Hematopoietic multipotent progenitor cell treated with erythropoietin and hydrocortisone succinate and interleukin-3 and kit ligand, for 8 days (in vitro differentiated cells): Measurements from ENCODE around the gene LDLRAD2.
"Not testable (repeated sequence)": the region's sequence is repeated elsewhere in the genome, so short reads cannot be mapped to it uniquely, and the experiment has no call there.

Experiments
- DNase-seq: peaks from one replicate; pipeline ENCODE4 v3.0.0-alpha.2; 2015

LDLRAD2 gene

GRCh38 chr1:21824926-21825325, 12.9 kb downstream of the LDLRAD2 start:
- no peak for DNase-seq

DNA sequence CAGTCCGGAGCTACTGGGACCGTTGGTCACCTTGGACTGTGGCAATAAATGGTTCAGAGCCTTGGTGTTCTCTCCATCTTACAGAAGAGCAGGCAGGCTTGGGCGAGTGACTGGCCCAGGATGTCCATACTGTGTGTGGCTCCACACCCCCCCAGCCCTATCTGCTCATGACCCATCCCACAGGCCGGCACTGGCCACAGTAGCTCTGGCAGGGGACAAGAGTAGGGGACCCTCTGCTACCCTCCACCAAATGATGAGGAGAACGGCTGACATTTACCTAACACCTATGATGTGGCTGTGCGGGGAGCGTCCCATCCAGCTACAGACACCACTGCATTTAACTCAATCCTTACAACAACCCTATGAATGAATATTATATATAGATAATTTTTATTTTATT, 13.3 kb downstream of the LDLRAD2 start:
- DNase-seq = no peak

DNA sequence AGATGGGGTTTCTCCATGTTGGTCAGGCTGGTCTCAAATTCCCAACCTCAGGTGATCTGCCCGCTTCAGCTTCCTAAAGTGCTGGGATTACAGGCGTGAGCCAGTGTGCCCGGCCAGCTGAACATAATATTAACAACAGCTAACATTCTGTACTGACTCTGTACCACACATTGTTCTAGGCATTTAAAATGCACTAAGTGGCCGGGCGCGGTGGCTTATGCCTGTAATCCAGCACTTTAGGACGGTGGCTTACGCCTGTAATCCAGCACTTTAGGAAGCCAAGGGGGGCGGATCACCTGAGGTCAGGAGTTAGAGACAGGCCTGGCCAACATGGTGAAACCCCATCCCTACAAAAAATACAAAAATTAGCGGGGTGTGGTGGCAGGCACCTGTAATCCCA, 14.6 kb downstream of the LDLRAD2 start:
- DNase-seq = not testable (repeated sequence)

DNA sequence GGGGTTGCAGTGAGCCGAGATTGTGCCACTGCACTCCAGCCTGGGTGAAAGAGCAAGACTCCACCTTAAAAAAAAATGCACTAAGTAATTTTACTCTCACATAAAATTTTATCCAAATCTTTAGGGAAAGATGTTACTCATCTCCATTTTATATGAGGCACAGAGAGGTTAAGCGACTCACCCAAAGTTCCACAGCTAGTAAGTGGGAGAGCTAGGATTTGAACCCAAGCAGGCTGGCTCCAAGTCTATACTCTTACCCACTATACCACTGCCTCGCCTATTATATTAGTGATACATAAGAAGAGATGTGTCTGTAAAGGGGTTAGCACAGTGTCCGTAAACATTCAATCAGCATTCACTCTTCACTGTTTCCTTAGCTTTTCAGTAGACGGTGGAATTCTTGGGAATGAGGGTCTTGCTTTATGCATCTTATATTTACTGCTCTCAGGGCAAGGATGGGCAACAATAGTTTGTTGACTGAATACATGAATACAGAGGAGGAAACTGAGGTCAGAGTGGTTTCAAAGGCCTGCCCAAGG, 15.1 kb downstream of the LDLRAD2 start:
- no peak for DNase-seq

GRCh38 chr1:21828075-21828474, 16.0 kb downstream of the LDLRAD2 start:
- no peak for DNase-seq

- DNase-seq = no peak
Observed at GRCh38 chr1:21828506-21829210, 16.6 kb downstream of the LDLRAD2 start.

- DNase-seq = no peak
Observed at GRCh38 chr1:21829294-21829693, 17.2 kb downstream of the LDLRAD2 start.

DNA sequence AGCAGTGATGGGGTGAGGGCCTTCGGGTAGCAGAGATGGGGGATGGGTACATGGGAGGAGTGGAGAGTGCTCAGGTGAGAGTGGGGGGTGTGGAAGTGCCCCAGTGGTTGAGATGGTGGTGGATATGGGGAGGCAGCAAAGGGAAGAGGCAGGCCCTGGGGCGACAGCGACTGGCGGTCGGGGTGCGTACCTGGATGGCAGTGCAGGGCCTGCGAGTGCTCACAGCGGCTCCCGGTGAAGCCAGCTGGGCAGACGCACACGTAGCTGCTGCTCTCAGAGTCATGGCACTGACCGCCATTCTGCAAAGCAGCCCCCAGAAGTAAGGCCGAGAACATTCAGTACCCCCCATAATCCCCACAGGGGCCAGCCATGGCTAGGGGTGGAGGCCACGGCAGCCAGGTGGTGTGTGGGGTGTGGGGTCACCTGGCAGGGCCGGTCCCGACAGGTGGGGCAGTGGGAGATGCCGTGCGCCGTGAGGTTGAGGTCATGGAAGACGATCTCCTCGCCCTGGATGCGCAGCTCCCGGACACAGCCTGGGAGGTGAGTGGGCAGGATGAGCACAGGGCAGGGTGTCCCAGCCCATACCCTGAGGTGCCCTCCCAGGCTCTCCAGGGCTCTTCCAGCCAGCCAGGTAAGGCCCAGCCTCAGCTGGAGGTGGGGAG, 18.9 kb downstream of the LDLRAD2 start:
- DNase-seq = no peak

DNA sequence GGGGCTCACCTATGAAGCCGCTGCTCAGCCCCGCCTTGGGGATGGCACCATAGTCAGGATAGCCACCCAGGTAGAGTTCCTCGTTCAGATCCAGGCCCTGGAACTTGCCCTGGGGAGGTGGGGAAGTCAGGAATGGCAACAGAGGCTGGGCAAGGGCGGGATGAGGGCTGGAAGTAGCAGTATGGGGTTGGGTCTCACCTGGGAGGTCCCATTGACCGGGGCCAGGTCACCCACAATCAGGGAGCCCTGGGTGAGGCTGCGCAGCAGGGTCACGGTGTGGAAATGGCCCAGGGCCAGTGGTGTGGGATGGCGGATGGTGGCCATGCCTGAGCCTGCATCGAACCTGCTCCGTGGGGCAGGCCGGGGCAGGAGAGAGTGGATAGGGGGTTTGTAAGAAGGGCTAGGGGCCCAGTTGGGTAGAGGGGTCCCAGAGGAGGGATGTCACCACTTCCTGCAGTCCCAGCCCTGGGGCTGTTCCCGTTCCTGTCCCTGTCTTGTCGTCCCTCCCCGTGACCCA, 19.4 kb downstream of the LDLRAD2 start:
- DNase-seq = no peak

DNA sequence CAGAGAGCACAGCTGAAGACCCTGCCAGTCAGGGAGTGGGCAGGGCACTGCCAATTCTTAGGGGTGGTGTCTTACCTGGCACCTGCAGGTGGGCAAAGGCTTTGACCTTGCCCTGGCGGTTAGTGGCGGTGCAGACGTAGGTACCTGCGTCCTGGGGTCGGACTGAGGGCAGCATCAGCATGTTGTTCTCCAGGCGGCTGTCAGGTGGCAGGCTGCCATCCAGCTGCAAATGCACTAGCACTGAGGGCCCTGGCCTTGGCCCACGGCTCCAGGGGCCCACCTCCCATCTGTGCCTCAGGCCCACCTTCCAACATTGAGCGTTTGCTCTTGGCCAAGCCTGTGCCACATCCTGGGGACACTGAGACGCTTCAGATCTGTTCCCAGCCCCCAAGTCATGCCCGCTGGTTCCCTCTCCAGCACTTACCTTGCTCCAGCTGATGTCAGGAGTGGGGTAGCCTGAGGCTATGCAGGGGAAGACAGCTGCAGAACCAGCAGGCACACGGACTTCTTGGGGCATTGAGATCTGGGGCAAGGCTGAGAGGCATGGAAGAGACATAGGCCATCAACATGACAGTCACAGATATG, 21.4 kb downstream of the LDLRAD2 start:
- no peak for DNase-seq

- peak; percentile 29 for DNase-seq
Observed at GRCh38 chr1:21834094-21834493, 22.0 kb downstream of the LDLRAD2 start.

DNA sequence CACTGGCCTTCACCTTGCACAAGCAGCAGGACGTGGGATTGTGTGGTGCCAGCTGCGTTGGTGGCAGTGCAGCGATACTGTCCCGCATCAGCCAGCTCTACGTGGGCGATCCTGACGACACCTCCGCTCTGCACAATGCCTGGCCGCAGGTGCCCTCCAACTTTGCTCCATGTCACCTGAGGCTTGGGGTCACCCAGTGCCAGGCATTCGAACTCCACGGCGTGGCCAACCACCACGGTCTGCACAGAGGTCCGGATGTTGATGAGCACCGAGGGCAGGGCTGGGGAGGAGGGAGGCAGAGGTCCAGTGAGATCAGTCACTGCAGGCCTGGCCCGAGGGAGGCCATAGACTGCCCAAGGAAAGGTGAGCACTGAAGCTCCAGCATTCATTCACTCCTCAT, 22.6 kb downstream of the LDLRAD2 start:
- no peak for DNase-seq

GRCh38 chr1:21836010-21836409, 23.9 kb downstream of the LDLRAD2 start:
- no peak for DNase-seq

DNA sequence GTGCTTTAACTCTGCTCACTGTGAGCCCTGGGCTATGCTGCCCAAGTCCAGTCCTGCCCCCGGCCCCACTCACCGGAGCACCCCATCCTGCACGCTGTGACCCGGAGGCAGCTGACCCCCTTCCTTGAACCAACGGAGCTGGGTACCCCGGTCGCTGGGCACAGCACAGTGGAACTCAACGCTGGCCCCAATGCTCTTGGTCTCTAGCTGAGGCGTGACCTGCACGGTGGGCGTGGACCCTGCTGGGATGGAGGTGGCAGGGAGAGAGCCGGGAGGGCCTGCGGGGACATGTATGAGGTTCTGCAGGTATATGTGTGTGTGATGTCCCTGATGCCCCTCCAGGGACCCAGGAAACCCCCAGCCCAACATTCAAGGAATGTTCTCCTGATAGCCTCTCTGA, 24.7 kb downstream of the LDLRAD2 start:
- no peak for DNase-seq

GRCh38 chr1:21837476-21837875, 25.4 kb downstream of the LDLRAD2 start:
- DNase-seq = no peak

GRCh38 chr1:21838359-21839157, 26.5 kb downstream of the LDLRAD2 start:
- DNase-seq = no peak

DNA sequence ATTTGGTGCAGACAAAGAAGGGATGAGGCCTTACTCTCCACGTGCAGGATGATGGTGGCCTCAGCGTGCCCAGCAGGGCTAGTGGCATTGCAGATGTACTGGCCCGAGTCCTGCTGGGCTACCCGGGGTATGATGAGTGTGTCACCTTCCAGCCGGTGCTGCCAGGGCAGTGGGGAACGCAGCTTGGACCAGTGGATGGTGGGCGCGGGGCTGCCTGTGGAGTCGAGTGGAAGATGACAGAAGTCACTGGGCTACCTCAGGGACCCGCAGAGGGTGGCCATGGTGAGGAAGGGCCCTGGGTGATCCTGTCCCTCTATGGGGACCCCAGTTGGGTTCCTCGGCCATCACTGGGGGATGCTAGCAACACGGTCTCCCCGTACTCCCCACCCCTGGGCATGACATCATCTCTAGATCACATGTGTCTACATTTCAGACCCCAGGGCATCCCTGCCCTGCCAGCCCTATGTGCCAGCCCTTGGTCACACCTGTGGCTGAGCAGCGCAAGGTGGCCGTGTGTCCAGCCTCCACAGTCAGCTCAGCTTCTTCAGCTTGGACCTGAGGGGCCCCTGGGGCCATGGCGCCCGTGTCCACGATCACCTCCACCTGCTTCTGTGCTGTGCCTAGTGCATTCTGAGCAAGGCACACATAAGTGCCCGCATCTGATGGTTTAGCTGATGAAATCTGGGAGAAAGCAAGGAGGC, 27.4 kb downstream of the LDLRAD2 start:
- DNase-seq = no peak

- no peak for DNase-seq
Observed at GRCh38 chr1:21840981-21841380, 28.9 kb downstream of the LDLRAD2 start.

- no peak for DNase-seq
Observed at GRCh38 chr1:21841852-21842466, 29.9 kb downstream of the LDLRAD2 start.

DNA sequence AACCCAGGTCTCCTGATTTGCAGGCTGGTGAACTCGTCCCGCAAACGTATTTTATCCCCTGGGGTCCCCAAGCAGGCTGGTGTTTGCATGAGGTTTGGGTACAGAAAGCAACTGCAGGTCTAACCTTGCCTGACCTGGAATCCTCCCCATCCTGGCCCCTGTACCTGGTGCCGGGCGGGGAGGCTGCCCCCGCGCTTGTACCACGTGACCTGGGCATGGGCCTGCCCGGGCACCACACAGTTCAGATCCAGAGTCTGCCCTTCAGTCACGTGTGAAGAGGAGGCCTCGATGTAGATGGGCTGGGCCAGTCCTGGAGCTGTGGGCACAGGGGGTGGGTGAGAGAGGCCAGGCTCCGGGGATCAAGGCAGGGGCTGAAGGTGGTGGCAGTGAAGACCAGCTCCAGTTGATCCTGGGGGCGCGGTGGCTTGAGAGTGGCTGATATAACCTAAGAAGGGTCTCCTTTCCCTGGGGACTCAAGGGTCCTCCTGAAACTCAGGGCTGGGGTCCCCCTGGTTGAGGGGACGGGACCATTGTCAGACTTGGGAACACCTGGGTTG, 30.6 kb downstream of the LDLRAD2 start:
- DNase-seq = no peak

DNA sequence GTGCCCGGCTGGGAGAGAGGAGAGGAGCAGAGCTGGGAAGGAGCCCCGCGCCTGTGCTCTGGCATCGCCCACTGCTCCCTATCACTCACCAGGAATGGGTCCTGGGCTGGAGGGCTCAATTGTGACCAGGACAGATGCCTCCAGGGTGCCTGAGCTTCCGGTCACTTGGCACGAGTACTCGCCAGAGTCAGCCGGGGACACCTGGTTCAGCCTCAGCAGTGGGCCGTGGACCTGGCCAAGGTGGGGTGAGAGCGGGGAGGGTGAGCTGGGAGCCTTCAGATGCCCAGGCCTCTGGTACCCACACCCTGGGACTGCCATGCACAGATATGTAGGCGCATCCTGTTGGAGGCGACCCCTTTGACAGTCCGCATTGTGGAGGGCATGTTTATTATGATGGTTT, 31.1 kb downstream of the LDLRAD2 start:
- no peak for DNase-seq

- no peak for DNase-seq
Observed at GRCh38 chr1:21843996-21844395, 31.9 kb downstream of the LDLRAD2 start.
